CD4-positive, alpha-beta T cell treated with Interleukin-1 beta for 1 hour (primary cell): ENCODE results near the gene THAP8.

Experiments
- DNase-seq, 2 donors: peaks; one replicate each; pipeline ENCODE4 v3.0.0-alpha.2; 2020 to 2022

The THAP8 gene

DNA sequence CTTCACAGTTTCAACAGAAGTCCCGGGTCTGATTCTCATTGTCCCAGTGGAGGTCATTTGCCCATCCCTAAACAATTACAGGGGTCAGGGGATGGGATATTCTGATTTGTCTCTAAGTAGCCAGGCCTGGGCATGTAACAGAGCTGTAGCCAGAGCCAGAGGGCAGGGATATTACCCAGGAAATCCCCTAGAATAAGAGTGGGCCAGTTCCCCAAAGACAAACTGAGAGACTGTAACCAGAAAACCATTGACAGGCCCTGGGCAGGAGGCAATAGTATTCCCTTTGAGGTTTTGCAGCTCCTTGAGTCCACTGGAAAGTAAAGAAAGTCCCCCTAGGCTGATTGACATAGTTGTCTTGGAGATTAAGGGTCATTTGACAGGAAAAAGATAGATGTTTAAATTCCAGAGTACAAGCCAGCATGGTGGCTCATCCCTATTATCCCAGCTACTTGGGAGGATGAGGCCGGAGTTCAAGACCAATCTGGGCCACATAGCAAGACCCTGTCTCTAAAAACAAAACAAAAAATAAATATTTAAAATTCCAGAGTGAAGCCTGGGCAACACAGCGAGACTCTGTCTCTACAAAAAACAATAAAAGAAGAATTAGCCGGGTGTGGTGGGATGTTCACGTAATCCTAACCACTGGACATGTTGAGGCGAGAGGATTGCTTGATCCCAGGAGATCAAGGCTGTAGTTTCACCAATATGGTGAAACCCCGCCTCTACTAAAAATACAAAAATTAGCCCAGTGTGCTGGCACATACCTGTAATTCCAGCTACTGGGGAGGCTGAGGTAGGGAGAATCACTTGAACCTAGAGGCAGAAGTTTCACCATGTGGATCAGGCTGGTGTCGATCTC is 60.9 kb downstream of the THAP8 start:
- no peak for DNase-seq

DNA sequence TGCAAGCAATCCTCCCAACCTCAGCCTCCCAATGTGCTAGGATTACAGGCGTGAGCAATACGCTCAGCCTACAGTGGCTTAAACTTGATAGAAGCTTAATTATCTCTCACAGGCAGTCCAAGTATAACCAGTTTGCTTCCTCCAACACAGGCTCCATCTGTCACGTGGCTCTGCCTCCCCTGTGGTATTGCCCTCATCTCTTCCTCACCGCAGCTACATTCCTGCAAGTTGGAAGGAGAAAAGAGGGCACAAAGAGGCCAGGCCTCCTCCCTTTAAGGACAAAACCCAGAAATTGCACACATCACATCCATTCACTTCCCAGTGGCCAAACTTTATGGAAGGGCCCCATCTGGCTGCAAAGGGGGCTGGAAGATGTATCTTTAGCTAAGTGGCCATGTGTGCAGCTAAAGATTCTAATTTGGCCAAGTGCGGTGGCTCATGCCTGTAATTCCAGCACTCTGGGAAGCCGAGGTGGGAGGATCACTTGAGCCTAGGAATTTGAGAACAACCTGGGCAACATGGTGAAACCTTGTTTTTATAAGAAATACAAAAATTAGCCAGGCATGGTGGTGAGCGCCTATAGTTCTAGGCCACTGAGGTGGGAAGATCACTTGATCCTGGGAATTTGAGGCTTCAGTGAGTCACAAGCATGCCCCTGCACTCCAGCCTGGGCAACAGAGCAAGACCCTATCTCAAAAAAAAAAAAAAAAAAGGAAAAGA is 62.2 kb downstream of the THAP8 start:
- DNase-seq = no peak

DNA sequence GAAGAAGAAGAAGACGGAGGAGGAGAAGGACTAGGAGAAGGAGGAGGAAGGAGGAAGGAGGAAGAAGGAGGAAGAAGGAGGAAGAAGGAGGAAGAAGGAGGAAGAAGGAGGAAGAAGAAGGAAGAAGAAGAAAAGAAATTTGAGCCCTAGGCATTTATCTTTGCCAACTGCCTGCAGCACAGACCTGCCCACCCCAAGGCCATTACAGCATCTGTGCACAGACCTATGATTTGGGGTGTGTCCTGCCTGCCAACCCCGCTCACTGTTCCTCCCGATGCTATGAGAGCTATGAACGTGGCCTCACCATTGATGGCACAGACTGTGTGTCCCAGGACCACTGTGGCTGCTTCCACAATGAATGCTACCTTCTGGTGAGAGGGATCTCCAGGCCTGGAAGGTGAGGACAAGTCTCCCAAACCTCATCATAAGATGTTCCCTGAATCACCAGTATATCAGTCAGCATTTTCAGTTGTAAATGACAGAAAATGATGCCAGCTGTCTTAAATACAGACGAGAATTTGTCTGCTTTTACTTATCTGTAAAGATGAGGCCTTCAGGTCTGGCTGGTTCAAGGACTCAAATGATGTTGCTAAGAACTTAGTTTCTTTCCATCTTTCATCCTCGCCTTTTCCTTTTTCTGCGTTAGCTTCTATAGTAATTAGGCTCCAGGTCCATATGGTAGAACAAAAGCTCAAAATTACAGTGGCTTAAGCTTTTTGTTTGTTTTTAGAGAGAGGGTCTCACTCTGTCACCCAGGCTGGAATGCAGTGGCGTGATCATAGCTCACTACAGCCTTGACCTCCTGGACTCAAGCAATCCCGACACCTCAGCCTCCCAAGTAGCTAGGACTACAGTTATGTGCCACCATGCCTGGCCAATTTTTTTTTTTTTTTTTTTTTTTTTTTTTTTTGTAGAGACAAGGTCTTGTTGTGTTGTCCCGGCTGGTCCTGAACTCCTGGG is 63.0 kb downstream of the THAP8 start:
- DNase-seq = no peak

DNA sequence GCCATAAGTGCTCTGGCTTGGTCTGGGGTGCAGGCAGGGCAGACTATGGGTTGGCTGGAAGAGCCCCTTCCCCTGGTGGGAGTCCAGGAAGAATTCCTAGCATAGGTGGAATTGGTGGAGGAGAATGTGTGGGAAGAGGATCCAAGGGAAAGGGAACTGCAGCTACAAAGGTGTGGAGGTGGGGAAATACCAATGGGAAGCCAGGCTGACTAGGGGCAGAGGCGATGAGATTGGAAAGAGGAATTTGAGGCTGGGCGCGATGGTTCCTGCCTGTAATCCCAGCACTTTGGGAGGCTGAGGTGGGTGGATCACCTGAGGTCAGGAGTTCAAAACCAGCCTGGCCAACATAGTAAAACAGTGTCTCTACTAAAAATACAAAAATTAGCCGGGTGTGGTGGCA is 63.9 kb downstream of the THAP8 start:
- DNase-seq = no peak

DNA sequence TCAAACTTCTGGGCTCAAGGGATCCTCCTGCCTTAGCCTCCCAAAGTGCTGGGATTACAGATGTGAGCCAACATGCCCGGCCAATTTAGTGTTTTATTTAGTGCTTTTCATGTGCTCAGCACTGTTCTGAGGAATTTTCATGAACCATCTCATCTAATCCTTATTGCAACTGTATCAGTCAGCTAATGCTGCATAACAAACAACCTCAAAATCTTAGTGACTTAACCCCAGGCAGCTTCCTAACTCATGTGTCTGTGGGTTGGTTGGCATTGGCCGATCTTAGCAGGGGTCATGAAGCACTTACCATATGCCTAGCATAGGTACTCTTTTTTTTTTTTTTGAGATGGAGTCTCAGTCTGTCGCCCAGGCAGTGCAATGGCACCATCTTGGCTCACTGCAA is 65.3 kb downstream of the THAP8 start:
- DNase-seq = no peak

DNA sequence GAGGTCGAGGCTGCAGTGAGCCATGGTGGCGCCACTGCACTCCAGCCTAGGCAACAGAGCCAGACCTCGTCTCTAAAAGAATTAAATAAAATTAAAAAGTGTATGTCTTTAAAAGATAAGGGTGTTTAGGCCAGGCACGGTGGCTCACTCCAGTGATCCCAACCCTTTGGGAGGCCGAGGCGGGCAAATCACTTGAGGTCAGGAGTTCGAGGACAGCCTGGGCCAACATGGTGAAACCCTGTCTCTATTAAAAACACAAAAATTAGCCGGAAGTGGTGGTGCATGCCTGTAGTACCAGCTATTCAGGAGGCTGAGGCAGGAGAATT is 66.6 kb downstream of the THAP8 start:
- DNase-seq = no peak

DNA sequence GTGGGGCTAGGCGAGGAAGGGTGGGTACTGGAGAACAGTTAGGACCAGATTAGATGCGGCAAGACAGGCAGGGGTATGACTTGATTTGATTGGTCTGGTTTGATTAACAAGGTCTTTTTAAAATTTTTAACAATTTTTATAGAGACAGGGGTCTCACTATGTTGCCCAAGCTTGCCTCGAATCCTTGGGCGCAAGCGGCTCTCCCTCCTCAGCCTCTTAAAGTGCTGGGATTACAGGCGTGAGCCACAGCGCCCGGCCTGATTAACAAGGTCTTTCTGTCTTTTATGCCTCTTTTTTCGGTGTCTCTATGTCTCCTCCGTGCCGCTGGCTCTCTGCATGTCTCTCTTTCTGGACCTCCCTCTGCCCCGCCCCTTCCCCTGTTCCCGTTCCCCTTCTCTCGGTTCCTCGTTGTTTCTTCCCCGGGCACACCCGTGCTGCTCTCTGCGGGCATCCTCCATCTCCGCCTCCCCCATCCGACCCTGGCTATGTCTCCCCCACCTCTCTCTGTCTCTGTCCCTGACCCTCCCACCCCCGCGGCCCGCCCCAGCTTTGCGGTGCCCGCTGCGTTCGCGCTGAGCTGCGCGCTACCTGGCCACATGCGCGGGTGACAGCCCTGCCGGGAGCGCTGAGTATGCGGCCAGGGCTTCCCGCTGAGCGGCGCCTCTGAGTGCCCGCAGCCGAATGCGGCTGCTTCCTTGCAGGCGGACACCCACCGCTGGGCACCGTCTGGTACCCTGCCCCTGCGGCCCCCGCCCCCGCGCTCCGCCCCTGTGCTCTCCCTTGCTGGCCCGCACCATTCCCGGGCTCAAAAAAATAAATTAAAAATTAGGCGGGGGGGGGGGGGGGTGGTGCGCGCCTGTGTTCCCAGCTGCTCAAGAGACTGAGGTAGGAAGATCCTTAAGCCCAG is 67.2 kb downstream of the THAP8 start:
- DNase-seq = peak; percentile 9 to 20

DNA sequence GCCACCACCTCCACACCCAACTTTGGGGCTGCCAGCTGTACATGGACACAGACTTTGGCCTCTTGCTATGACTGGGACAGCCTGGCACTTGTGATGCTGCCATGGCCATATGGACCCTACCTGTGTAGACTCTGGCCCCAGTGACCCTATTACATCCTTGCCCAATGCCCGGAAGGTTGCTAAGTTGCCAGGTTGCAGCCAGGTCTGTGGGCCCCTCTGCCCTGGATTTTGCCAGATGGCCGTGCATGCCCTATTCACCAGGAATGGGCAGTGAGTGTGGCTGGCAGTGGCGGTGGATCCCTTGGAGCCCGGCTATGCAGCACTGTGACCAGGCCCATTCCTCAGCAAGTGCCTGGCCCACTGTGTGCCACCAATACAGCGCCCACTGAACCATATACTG is 68.0 kb downstream of the THAP8 start:
- DNase-seq = no peak
